H9 (cell line): ENCODE results near the gene ANKRD29. TPM values are rescaled to one million over a fixed set of nuclear protein-coding genes. Genes with fewer than 3 reads are reported as not detected.

ENCODE experiments used
- DNase-seq: peaks from one replicate; pipeline ENCODE4 v3.0.0-alpha.2; 2017
- H2AFZ ChIP-seq: one replicate; pipeline ENCODE4 v1.6.1; 2013; ENCODE audit warnings: mild to moderate bottlenecking, low read length, control low read depth, moderate library complexity
- H2AK5ac ChIP-seq: 2 replicates; pipeline ENCODE4 v1.6.1; 2013; ENCODE audit warnings: low read length, control low read depth, mixed read lengths; ENCODE audit not compliant: insufficient read length
- H2BK120ac ChIP-seq: one replicate; pipeline ENCODE4 v1.6.1; 2013; ENCODE audit warnings: low read depth, mild to moderate bottlenecking, low read length, control low read depth, inconsistent platforms; ENCODE audit not compliant: poor library complexity, severe bottlenecking
- H2BK12ac ChIP-seq: 2 replicates; pipeline ENCODE4 v1.6.1; 2013; ENCODE audit warnings: low read length, control low read depth, mixed read lengths, low read depth; ENCODE audit not compliant: insufficient read length
- H2BK15ac ChIP-seq: 2 replicates; pipeline ENCODE4 v1.6.1; 2013; ENCODE audit warnings: low read depth, low read length, control low read depth
- H2BK20ac ChIP-seq: one replicate; pipeline ENCODE4 v1.6.1; 2013; ENCODE audit warnings: low read depth, mild to moderate bottlenecking, low read length, control low read depth, inconsistent platforms; ENCODE audit not compliant: poor library complexity, severe bottlenecking
- H2BK5ac ChIP-seq: 2 replicates; pipeline ENCODE4 v1.6.1; 2013; ENCODE audit warnings: low read length, control low read depth, mixed read lengths; ENCODE audit not compliant: insufficient read length
- H3K14ac ChIP-seq: 2 replicates; pipeline ENCODE4 v1.6.1; 2013; ENCODE audit warnings: low read length, control low read depth; ENCODE audit not compliant: insufficient read depth
- H3K18ac ChIP-seq: 2 replicates; pipeline ENCODE4 v1.6.1; 2013; ENCODE audit warnings: low read depth, mild to moderate bottlenecking, mixed read lengths, low read length, control low read depth; ENCODE audit not compliant: insufficient read length
- H3K23ac ChIP-seq: 2 replicates; pipeline ENCODE4 v1.6.1; 2013; ENCODE audit warnings: low read length, control low read depth, mixed read lengths, low read depth; ENCODE audit not compliant: insufficient read length
- H3K23me2 ChIP-seq: 2 replicates; pipeline ENCODE4 v1.6.1; 2013; ENCODE audit warnings: low read depth, mild to moderate bottlenecking, mixed read lengths, low read length, control low read depth; ENCODE audit not compliant: insufficient read length, poor library complexity, severe bottlenecking
- H3K27ac ChIP-seq: 2 replicates; pipeline ENCODE4 v1.5.1; 2013; ENCODE audit warnings: low read length, control low read depth, mixed read lengths, low read depth; ENCODE audit not compliant: insufficient read length
- H3K27me3 ChIP-seq: 2 replicates; pipeline ENCODE4 v1.6.1; 2013; ENCODE audit warnings: low read length, control low read depth, inconsistent platforms; ENCODE audit not compliant: insufficient read depth
- H3K4ac ChIP-seq: 2 replicates; pipeline ENCODE4 v1.6.1; 2013; ENCODE audit warnings: low read depth, mild to moderate bottlenecking, control low read depth, inconsistent platforms, low read length, moderate library complexity
- H3K4me1 ChIP-seq: 2 replicates; pipeline ENCODE4 v1.6.1; 2013; ENCODE audit warnings: low read length, control low read depth, inconsistent platforms; ENCODE audit not compliant: insufficient read depth
- H3K4me2 ChIP-seq: 2 replicates; pipeline ENCODE4 v1.6.1; 2013; ENCODE audit warnings: low read length, control low read depth, mixed read lengths; ENCODE audit not compliant: insufficient read length, insufficient read depth
- H3K56ac ChIP-seq: 2 replicates; pipeline ENCODE4 v1.6.1; 2013; ENCODE audit warnings: low read depth, mild to moderate bottlenecking, mixed read lengths, low read length, control low read depth; ENCODE audit not compliant: insufficient read length
- H3K79me1 ChIP-seq: 2 replicates; pipeline ENCODE4 v1.6.1; 2013; ENCODE audit warnings: low read depth, mild to moderate bottlenecking, moderate library complexity, low read length, control low read depth, inconsistent platforms; ENCODE audit not compliant: insufficient read depth, poor library complexity, severe bottlenecking
- H3K79me2 ChIP-seq: 2 replicates; pipeline ENCODE4 v1.6.1; 2013; ENCODE audit warnings: low read length, control low read depth, inconsistent platforms; ENCODE audit not compliant: insufficient read depth
- H3K9ac ChIP-seq: 2 replicates; pipeline ENCODE4 v1.6.1; 2013; ENCODE audit warnings: low read length, control low read depth, mixed read lengths; ENCODE audit not compliant: insufficient read length; ENCODE audit errors: extremely low read depth
- H3K9me3 ChIP-seq: one replicate; pipeline ENCODE4 v1.6.1; 2013; ENCODE audit warnings: low read depth, low read length, inconsistent platforms; ENCODE audit not compliant: control insufficient read depth
- H3T11ph ChIP-seq: one replicate; pipeline ENCODE4 v1.6.1; 2013; ENCODE audit warnings: mild to moderate bottlenecking, low read length, control low read depth, inconsistent platforms
- H4K20me1 ChIP-seq: one replicate; pipeline ENCODE4 v1.6.1; 2013; ENCODE audit not compliant: control insufficient read depth, insufficient read length, insufficient read depth
- H4K5ac ChIP-seq: 2 replicates; pipeline ENCODE4 v1.6.1; 2013; ENCODE audit warnings: low read depth, mild to moderate bottlenecking, mixed read lengths, low read length, control low read depth; ENCODE audit not compliant: insufficient read length
- H4K8ac ChIP-seq: replicated peaks from 2 replicates; pipeline ENCODE4 v1.6.1; 2013; ENCODE audit warnings: low read length, control low read depth, mixed read lengths, low read depth; ENCODE audit not compliant: insufficient read length
- H4K91ac ChIP-seq: 2 replicates; pipeline ENCODE4 v1.6.1; 2013; ENCODE audit warnings: low read depth, mild to moderate bottlenecking, moderate library complexity, mixed read lengths, low read length, control low read depth; ENCODE audit not compliant: insufficient read length
- H3K27ac Mint-ChIP-seq, 3 experiments: 2 replicates in 2 of 3; 3 replicates in 1 of 3; pipeline ENCODE4 v1.8.0; 2020 to 2021; ENCODE audit warnings: mixed read lengths in 3 of 3, mild to moderate bottlenecking in 1 of 3, moderate library complexity in 1 of 3
- H3K27me3 Mint-ChIP-seq: 2 replicates; pipeline ENCODE4 v1.8.0; 2021; ENCODE audit warnings: low read depth, mild to moderate bottlenecking, moderate library complexity, mixed read lengths
- H3K36me3 Mint-ChIP-seq, 3 experiments: 2 replicates in 2 of 3; 3 replicates in 1 of 3; pipeline ENCODE4 v1.8.0; 2020 to 2021; ENCODE audit warnings: low read depth in 3 of 3, mixed read lengths in 3 of 3; ENCODE audit not compliant: insufficient read depth in 1 of 3
- H3K4me1 Mint-ChIP-seq, 2 experiments: 2 replicates each; pipeline ENCODE4 v1.8.0; 2020; ENCODE audit warnings: mixed read lengths in 2 of 2
- H3K4me3 Mint-ChIP-seq, 2 experiments: 2 replicates in 1 of 2; 3 replicates in 1 of 2; pipeline ENCODE4 v1.8.0; 2020 to 2021; ENCODE audit warnings: mild to moderate bottlenecking in 2 of 2, mixed read lengths in 2 of 2, moderate library complexity in 1 of 2
- H3K9me3 Mint-ChIP-seq, 2 experiments: 2 replicates in 1 of 2; 3 replicates in 1 of 2; pipeline ENCODE4 v1.8.0; 2020; ENCODE audit warnings: mild to moderate bottlenecking in 2 of 2, mixed read lengths in 2 of 2, moderate library complexity in 1 of 2
- WGBS: extraction: QIAGEN DNeasy Blood & Tissue Kit; methylation state at CpG from one replicate; pipeline ENCODE4 v1.1.7; 2013; ENCODE audit warnings: missing lambda C conversion rate, low lambda C conversion rate, mixed read lengths; ENCODE audit not compliant: insufficient read length; ENCODE audit errors: extremely low coverage; 5-methylcytosine and 5-hydroxymethylcytosine counted together
- total RNA-seq: library from RNA; stranded (reverse); gene quantifications from 2 replicates; pipeline ENCODE4 v1.2.1, GENCODE V29; 2021
- TF ChIP-seq, protein P1 (sequence below): fragments of 200-600 bp; sonication (generic); conservative IDR thresholded peaks from 3 replicates; pipeline ENCODE4 v1.8.0; 2021; ENCODE audit warnings: antibody characterized with exemption, mild to moderate bottlenecking

The ANKRD29 gene
- total RNA-seq, 1 experiment from 2014 or later = 2.1 TPM

DNA sequence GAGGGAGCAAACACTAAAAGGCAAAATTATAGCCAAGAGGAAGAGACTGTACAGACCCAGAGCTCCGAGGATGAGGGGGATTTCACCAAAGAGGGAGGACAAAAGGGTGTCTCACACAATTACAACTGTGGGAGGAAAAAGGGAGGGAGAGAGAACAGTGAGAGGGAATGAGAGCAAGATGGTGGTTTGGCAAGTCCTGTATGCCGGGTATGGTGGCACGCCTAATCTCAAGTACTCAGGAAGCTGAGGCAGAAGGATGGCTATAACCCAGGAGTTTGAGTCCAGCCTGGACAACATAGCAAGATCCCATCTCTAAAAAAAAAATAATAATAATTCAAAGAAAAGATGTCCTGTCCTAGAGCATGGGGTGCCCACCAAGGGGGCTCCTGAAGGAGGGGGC lies 110.7 kb downstream of the ANKRD29 start:
- no peaks in the 10 kb centered on the region for H3K4me1 Mint-ChIP-seq
- no peaks in the 10 kb centered on the region for H3K9me3 Mint-ChIP-seq

More for the DNA sequence above, 110.7 kb downstream of the ANKRD29 start:
- H3K4me1 ChIP-seq = no peaks in the 10 kb centered on the region
- no peaks in the 10 kb centered on the region for H3K79me1 ChIP-seq
- H3K4me2 ChIP-seq = no peak overlapping the region
- no peak overlapping the region for H4K5ac ChIP-seq
- WGBS = no CpG with 5 or more reads among the region's 3 CpGs
- peaks cover 23 to 87% (median 62%) of the 10 kb centered on the region in 3 experiments for H3K36me3 Mint-ChIP-seq
- H3K14ac ChIP-seq = no peak overlapping the region
- no peak overlapping the region for H4K91ac ChIP-seq
- no peak overlapping the region for H2BK20ac ChIP-seq
- no peak overlapping the region for H2BK5ac ChIP-seq
- no peaks in the 10 kb centered on the region for H4K20me1 ChIP-seq
- TF ChIP-seq, protein P1, sequence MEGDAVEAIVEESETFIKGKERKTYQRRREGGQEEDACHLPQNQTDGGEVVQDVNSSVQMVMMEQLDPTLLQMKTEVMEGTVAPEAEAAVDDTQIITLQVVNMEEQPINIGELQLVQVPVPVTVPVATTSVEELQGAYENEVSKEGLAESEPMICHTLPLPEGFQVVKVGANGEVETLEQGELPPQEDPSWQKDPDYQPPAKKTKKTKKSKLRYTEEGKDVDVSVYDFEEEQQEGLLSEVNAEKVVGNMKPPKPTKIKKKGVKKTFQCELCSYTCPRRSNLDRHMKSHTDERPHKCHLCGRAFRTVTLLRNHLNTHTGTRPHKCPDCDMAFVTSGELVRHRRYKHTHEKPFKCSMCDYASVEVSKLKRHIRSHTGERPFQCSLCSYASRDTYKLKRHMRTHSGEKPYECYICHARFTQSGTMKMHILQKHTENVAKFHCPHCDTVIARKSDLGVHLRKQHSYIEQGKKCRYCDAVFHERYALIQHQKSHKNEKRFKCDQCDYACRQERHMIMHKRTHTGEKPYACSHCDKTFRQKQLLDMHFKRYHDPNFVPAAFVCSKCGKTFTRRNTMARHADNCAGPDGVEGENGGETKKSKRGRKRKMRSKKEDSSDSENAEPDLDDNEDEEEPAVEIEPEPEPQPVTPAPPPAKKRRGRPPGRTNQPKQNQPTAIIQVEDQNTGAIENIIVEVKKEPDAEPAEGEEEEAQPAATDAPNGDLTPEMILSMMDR = no peak
- no peak overlapping the region for H3K9ac ChIP-seq
- H3K27me3 ChIP-seq = no peaks in the 10 kb centered on the region
- H3K23ac ChIP-seq = no peak overlapping the region
- no peak overlapping the region for H3K4ac ChIP-seq
- no peak overlapping the region for H4K8ac ChIP-seq
- no peak overlapping the region for H2BK12ac ChIP-seq
- no peak overlapping the region for H2BK120ac ChIP-seq
- no peak for DNase-seq
- H2BK15ac ChIP-seq = no peak overlapping the region
- no peaks in the 10 kb centered on the region for H3K23me2 ChIP-seq
- H3K27ac ChIP-seq = no peak overlapping the region
- H3K56ac ChIP-seq = no peak overlapping the region
- H3K27me3 Mint-ChIP-seq = no peaks in the 10 kb centered on the region
- H3K9me3 ChIP-seq = no peaks in the 10 kb centered on the region
- H2AK5ac ChIP-seq = no peak overlapping the region
- H3K79me2 ChIP-seq = no peaks in the 10 kb centered on the region
- no peak overlapping the region for H3T11ph ChIP-seq
- H3K27ac Mint-ChIP-seq = no peak overlapping the region; a peak in 1 of 7 replicates
- no peak overlapping the region for H3K4me3 Mint-ChIP-seq
- H2AFZ ChIP-seq = no peak overlapping the region
- no peak overlapping the region for H3K18ac ChIP-seq
